NCI-H1092 (cell line): Measurements from ENCODE around the gene TMEM107.

Source experiments
- DNase-seq: peaks from one replicate; lab custom pipeline; 2025; lab: John Stamatoyannopoulos, UW

TMEM107 gene

DNA sequence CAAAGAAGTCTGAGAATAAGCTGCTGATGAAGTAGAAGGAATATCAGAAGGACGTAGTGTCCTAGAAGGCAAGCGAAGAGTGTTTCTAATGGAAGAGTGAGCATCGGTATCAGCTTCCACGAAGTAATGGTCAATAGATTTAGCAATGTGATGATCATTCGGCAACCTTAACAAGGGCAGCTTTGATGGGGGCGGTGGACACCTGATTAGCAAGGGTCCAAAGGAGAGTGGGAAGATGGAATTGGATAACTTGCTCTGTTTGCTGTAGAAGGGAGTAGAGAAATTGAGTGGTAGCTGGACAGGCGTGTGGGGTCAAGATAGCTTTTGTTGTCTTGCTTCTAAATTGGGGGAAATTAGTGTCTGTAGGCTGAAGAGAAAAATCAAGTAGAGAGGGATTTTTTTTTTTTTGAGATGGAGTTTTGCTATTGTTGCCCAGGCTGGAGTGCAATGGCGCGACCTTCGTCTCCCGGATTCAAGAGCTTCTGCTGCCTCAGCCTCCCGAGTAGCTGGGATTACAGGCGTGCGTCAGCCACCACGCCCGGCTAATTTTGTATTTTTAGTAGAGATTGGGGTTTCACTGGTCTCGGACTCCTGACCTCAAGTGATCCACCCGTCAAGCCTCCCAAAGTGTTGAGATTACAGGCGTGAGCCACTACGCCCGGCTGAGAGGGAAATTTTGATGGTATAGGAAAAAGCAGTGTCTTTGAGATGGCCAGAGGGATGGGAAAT lies 38.4 kb downstream of the TMEM107 start:
- DNase-seq = no peak

DNA sequence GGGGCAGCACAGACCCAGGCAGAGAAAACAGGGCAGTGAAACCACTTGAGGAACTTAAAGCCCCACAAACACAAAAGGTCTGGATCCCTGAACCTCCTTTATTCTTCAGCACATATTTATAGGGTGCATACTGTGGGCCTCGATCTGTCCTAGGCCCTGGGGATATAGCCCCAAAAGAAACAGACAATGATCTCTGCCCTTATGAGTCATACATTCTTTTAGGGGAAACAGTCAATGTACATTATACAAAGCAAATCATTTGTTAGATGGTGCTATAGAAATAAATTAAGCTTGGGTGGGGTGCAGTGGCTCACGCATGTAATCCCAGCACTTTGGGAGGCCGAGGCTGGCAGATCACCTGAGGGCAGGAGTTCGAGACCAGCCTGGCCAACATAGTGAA lies 42.2 kb downstream of the TMEM107 start:
- no peak for DNase-seq

DNA sequence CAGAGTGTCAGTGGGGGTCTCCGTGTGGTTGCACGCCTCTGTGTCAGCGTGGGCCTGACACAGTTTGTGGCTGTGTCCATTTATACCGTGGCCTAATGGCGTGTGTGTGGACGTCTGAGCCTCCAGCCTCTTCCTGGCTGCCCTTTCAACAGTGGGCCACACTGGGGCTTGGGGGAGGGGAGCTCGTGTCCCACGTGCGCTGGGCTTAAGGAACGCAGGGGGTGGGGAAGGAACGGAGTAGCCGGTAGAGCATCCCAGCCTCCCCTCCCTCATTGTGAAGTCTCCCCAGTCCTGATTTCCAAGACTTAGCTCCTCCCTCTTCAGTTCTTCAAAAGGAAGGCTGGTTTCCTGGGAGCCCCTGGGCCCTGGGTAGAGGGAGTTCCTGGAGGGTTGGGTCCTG lies 42.8 kb downstream of the TMEM107 start:
- no peak for DNase-seq

DNA sequence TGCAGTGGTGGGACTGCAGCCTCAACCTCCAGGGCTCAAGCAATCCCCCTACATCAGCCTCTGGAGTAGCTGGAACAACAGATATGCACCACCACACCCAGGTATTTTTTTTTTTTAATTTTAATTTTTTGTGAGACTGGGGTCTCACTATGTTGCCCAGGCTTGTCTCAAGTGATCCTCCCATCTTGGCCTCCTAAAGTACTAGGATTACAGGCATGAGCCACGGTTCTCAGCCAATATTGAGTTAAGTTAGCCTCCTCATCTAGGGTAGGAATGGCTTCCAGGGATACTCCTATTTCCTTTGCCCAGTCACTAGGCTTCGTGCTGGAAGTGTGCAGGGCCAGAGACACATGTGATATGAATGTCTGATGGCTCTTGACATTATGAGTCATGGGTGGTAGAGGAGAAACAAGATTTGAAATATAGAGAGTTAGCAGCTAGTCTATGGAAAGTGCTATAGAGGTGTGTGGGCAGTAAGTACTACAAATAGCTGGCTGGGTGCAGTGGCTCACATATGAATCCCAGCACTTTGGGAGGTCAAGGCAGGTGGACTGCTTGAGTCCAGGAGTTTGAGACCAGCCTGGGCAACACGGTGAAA lies 44.2 kb downstream of the TMEM107 start:
- no peak for DNase-seq

DNA sequence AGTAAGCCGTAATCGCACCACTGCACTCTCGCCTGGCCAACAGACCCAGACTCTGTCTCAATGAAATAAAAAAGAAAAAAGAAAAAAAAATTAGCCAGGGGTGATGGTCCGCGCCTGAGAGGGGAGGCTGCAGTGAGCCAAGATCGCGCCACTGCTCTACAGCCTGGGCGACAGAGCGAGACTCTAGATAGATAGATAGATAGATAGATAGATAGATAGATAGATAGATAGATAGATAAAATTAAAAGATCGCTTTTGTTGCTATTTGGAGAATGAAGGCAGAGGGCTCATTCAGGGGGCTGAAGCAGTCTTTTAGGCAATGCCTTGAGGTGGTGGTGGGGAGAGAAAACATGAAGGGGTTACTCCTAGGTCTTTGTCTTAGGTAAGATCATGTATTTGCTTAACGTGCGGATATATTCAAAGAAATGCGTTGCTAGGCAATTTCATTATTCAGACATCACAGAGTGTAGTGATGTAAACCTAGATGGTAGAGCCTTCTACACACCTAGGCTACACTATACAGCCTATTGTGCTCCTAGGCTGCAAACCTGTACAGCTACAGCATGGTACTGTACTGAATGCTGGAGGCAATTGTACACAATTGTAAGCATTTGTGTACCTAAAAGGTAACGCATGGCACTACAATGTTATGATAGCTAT lies 47.9 kb downstream of the TMEM107 start:
- DNase-seq = no peak

DNA sequence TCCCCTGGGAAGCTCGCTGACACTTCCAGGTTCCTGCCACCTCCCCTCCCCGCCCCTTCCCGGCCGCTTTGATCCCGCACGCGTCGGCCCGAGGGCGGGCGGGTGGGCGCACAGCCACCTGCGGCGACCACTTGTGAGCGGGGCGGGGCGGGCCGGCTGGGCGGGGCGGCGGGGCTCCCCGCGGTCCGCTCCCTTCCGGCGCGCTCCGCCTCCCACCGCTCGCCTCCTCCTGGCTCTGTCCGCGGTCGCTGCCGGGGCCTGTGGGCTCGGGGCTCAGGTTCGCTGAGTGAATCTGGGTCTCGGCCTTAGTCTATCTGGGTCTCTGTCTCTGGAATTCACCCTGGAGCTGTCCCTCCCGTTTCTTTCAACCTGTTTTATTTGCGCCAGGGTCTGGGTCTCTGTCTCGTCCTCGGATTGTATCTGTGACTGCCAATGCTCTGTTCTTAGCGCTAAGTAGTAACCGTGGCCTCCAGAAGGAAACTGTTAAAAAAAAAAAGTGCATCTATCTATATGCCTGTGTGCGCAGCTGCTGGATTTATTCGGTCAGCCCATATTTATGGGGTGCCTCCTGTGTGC lies 49.6 kb downstream of the TMEM107 start:
- no peak for DNase-seq

DNA sequence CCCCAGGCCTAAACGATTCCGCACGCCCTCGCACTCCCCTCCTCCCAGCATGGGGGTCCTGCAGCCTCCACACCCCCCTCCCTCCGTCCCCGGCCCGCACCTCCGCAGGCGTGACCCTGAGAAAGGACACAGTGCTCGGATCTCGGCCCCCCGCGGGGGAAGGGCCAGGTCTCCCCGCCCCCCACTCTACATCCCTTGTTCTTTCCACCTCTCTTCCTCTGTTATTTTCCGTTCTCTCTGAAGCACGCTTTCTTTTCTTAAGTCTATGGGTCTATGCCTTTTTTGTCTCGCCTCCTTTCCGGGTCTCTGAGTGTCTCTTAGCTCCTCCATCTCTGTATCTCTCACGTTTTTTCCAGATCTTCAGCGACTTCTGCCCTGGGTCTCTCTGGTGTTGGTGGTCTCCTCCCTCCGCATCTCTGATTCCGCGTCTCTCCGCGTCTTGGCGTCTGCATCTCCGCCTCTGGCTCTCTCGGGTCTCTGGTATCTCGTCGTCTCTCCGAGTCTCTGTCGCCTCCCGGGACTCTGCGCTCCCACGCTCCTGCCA lies 50.2 kb downstream of the TMEM107 start:
- no peak for DNase-seq

DNA sequence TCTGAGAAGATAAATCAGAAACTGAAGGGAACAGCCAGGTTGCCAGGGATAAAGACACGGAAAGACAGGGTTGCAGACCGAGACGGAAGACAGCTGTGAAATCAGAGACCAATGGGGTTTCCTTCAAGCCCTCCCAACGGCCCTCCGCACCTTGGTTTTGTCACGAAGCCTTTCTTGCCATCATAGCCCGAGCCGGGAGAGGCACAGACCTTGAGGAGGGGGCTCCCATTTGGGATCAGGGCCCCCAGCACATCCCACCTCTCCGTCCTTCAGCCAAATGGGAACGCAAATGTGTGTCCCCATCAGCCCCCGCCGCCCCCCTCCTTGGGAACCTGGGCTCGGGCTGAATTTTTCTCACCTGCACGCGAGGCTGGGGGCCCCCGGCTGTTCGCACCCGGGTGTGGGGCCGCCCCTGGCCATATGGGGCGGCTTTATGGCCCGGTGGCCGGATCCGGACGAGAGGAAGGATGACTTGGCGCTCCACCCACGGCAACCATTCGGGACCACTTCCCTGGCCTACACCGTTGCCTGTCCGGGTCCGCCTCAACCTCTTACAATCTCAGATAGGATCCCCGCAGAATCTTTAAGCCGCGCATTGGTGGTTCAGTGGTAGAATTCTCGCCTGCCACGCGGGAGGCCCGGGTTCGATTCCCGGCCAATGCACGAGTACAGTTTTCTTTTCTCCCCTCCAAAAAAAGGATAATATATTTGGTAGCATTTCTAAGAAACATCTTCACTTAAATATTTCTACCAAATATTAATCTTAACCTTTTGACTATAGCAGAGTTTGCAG lies 50.8 kb downstream of the TMEM107 start:
- peak; percentile 44 for DNase-seq

DNA sequence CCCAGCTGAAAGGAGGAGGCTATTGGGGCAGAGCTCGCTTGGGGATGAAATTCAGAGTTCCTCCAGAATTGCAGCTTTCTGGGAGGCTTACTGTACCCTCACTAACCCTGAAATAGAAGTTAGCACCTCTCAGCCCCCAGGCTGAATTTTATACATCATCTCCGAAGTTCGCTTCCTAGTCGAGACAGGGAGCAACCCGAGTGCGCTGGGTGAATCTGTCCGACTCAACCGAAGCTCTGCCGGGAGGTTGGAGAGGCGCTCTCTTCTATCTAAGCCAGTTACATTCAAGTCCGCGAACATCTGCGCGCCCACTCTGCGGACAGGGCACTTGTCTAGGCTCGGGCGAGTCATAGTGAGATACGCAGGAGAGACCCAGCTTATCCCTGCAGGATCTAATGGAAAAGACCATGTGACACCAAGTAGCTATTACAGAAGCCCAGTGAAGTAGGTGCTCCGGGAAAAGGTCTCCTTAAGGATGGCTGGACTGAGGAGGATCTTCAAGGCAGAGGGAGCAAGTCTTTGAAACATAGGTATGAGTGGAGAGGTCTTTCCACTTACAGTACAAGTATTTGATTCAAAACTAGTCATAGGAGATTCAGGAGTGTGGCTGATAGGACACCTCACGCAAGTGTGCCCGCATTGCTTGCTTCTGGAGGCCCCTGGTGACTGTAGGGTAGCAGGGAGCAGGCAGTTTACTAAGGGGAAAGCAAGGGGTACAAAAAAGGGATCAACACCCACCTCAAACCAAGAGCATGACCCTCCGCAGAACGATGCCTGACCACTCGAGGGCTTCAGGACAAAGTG lies 51.6 kb downstream of the TMEM107 start:
- no peak for DNase-seq

DNA sequence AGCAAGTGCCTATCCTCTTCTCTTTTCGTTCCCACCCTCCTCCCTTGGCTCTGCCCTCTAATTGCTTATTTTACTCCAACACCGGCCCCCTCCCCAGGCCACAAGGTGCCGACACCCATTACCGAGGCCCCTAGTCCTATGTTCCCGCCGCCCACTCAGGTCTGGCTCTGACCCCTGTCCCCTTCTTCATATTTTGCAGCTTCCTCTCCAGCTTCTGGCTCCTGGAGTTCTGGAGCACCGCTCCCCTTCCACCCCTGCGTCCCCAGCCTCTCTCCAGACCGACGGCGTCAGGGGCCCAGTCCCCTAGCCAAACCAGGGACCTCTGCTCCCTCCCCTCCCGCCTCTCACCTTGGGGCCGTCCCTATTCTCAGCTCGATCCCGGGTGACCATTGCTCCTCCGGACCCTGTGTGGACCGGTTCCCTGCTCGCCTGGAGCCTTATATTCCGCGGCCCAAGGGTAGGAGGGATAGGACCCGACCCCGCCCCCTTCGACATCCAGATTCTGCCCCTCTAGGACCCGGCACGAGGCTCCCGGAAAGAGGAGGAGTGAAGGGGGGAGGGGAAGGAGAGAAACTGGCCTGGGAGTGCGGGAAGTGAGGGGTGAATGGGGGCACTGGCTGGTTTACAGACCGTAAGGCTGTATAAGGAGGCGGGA lies 52.4 kb downstream of the TMEM107 start, which contains the start of gene HES7:
HES7 (minus strand) TSS at position 412 of the 655 bp plus-strand sequence; CDS start at position 390, 22 bp downstream.
- DNase-seq = no peak

DNA sequence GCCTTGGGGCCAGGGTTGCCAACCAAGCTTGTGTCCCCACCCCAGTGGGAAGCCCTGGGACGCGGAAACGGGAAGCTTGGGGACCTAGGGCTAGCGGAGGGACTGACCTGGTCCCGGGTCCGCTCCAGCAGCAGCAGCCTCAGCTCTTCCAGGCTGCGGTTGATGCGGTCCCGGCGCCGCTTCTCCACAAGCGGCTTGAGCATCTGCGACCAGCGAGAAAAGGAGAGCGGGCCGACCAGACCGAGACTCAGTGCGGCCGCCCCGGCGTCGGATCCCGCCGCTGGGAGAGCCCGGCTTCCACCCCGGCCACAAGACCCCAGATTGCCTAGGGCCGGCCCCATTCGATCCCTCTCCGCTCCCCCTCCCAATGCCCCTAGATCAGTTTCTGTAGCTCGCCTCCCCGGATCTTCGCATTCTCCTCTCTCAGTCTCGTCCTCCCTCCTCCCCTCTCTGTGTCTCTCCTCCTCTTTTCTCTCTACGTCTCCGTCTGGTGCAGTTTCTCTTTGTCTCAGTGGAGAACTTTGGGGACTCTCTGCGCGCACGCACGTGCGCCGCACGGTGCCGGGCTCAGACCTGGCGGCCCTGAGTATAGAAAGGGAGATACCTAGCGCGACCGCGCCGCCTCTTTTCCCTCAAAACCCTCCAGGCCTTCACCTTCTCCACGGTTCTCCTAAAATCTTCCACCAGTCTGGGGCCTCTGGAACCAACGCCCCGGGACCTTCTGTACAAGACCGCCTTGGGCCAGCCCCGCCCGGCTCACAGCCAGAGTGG lies 53.1 kb downstream of the TMEM107 start:
- no peak for DNase-seq
